Left renal pelvis (tissue), 4 donors: ENCODE data around the gene CPLANE2. TPM values are rescaled to one million over a fixed set of nuclear protein-coding genes. Genes with fewer than 3 reads are reported as not detected.
A peak's percentile ranks its signal among the peaks of the same experiment; 100 is the strongest.

Source experiments
- DNase-seq, 4 donors: peaks; one replicate each; pipeline ENCODE4 v3.0.0-alpha.2; 2013; ENCODE audit warnings: low read depth in 4 of 4, low spot score in 3 of 4
- polyA plus RNA-seq, 4 donors: library from polyadenylated mRNA; unstranded; fragments of 120-200 nt; gene quantifications; one replicate each; pipeline ENCODE4 v1.2.1, GENCODE V29; 2013; ENCODE audit not compliant: insufficient read length in 4 of 4

Gene CPLANE2
- polyA plus RNA-seq, 4 donors = 4.2 to 6.6 (median 4.8) TPM

DNA sequence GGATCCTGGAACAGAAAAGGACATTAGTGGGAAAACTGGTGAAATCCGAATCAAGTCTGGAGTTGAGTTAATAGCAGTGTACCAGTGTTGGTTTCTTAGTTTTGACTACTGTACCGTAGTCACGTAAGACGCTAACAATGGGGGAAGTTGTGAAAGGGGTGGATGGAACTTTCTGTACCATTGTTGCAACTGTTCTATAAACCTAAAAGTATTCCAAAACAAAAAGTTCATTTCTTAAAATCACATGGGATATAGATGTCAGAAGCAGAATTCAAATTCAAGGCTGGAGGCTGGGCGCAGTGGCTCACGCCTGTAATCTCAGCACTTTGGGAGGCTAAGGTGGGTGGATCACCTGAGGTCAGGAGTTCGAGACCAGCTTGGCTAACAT is 41.5 kb downstream of the CPLANE2 start:
- DNase-seq = no peak

DNA sequence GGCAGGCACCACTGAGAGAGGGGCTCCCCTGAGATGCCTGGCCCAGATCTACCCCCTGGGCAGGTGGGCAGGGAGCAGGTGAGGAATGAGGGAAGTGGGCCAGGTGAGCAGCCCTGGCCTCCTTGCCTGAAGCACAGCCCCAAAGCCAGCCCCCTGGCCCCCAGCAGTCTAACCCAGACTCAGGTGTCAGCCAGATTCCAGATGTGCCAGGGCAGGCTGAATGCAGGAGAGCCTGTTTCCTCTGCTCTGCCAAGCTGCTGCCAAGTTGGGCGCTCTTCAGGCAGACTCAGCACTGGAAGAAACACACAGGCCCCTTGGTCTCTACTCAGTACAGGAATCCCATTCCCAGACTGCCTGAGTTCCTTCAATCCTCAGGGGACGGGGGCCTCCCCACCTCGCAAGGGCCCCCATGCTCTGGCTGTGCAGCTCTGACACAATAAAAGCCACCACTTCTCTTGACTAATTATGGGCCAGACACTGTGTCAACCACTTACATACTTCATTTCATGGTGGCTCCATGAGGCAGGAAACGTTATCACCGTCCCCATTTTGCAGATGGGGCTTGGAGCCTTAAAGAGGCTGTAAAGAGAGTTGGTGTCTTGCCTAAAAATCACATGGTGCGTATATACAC is 45.0 kb downstream of the CPLANE2 start:
- no peak for DNase-seq

DNA sequence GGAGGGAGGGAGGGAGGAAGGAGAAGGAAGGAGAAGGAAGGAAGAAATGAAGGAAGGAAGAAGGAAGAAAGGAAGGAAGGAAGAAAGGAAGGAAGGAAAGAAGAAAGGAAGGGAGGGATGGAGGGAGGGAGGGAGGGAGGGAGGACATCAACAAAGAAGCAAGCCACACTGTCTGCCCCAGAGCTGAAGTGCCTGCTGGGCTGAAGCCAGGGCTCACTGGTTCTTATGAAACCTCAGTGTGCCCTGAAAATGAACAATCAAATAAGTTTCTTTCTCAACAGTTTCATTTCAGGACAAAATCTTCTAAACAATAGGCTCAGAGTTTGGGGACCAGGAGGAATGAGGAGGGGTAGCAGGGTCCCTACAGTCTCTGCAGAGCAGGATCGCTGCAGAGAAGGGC is 45.7 kb downstream of the CPLANE2 start:
- no peak for DNase-seq

DNA sequence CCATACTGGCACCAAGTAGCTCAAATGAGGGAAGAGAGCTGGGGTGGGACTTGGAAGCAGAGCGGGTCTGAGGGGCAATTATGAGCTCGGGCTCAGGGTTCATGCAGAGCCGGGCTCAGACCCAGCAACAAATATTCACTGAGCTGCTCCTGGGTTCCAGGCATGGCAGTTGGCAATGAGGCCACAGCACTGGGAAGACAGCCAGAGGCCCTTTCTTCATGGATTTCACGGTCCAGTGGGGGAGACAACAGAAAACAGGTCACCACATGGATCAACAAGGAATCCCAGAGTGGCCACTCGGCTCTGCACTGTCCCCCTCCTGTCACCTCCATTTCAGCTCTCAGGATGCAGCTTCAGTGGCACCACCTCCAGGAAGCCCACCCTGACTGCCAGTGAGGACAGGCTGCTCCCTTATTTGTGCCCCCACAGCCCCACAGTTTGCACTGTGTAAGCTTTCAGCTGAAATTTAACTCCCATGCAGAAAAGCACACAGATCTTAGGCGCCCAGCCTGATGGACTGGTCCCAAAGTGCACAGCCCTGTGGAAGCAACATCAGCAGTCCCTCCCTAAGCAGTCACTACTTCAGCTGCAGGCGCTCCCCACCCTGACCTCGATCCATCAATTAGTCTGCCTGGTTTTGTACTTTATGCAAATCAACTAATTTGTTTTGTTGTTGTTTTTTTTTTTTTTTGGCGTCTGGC is 46.9 kb downstream of the CPLANE2 start:
- DNase-seq = no peak

DNA sequence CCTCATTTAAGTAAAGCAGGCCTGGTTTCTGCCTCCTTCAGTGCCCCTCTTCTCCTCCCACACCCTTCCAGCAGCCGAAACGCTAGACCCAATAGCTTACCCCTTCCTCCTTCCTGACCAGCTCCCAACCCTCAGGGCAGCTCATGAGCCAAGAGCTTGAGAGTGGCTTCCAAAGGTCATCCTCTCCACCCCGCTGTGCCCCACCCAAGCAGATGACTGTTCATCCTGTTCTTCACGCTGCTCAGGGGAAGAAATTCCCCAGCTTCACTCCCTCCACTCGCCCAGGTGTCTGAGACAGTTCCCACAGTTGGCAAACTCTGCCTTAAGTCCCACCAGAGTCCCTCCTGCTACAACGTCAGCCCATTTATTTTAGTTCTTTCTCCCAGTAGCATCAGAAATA is 48.0 kb downstream of the CPLANE2 start:
- DNase-seq = no peak

DNA sequence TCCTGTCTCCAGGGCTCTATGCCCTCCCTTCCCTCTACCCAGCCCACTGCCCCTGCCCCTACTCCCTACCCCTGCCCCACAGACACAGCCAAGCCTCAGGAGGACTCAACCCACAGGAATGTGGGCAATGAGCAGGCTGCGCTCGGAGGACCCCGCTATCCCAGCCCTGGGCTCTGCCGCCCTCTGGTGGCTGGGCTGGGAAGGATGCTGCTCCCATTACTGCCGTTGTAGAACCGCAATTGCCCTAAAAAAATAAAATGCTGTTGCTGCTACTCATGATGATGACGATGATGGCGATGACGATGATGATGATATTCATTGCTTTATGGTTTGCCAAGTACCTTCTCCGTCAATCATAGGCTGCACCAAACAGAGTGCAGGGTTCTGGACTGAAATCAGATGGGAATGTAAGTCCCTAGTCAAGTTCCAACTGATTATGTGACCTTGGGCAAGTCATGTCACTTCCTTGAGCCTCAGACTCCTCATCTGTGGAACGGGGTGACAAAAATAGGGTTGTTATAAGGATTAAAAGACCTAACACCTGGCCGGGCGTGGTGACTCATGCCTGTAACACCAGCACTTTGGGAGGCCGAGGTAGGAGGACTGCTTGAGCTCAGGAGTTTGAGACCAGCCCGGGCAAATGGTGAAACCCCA is 49.1 kb downstream of the CPLANE2 start:
- no peak for DNase-seq

DNA sequence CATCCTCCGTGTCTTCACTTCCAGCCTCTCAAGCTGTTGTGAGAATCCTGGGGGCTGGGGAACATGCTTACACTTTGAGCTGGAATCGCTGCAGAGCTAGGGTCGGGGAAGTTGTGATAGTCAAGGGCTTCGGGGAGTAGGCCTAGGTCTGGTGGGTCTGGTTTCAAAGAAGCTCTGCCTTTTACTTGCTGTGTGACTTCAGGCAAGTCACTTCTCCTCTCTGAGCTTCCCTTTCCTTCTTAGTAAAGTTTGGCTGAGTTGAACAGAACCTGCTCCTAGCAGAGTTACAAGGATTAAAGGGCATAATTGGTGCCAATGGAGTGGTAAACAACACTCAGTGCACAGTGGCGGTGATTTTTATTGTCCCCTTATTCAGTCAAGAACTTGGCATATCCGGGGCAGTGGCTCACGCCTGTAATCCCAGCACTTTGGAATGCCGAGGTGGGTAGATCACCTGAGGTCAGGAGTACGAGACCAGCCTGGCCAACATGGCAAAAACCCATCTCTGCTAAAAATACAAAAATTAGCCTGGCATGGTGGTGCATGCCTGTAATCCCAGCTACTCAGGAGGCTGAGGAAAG is 50.2 kb downstream of the CPLANE2 start:
- no peak for DNase-seq

DNA sequence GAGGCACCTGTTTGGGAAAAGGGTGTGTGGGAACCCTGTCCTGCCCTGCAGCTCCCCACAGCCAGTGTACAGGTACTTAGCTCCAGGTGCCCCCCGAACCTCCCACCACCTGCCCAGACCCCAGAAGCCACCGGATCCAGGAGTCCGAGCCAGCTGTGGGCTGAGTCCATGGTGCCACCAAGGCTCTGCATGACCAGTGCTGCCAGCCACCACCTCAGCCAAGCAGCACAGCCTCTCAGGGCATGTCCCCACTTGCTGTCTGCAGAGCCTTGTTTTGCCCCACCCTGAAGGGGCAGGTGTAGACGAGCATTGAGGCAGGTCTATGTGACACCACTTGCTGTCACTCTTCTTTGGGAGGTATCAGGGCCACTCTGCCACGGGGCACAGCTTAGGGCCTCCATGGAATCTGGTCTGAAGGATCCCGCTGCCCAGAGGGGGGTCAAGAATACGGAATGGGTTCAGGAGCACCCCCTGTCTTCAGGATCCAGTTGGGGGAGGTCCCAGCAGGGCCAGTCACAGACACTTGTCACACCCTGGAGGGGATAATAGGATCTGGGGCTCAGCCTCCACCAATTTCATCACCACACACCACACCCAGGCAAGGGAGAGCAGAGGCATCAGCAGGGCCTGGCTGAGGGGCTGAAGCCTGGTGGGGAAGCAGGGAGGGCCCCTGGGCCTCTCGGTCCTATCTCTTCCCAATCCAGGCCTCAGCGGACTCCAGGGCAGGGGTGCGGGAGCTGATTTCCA is 52.3 kb downstream of the CPLANE2 start:
- no peak for DNase-seq

DNA sequence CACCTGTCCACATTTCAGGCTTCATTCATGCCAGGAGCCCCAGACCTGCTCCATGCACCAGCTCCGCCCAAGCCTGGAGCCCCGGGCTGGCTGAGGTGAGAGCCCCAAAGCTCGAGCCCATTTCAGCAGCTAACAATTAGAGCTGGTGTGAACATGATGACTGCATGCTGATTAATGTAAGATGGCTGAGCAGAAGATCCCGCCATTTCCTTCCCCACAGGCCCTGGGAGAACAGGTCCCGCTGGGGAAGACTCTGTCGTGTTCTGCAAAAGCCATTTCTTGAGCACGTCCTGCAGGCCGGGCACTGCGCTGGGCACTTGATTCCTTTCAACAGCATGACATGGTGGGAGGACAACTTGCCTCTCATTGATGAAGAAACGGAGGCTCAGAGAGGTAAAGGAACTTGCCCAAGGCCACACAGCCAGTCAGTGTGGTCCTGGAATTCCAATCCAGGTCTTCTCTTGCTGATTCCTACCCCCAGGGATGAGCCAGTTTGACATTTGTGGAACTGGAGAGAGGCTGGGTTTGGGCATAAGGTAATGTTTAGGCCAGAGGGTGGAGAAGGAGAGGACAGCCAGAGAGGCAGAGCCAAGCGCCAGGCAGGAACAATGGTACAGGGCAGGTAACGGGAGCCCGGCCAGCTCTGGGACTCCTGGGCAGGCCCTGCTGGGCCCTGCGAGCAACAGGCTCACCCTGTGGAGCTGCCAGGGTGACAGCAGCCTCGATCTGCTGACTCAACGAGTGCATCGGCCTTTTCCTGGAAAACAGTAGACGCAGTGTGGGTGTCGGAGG is 53.0 kb downstream of the CPLANE2 start:
- DNase-seq = no peak

DNA sequence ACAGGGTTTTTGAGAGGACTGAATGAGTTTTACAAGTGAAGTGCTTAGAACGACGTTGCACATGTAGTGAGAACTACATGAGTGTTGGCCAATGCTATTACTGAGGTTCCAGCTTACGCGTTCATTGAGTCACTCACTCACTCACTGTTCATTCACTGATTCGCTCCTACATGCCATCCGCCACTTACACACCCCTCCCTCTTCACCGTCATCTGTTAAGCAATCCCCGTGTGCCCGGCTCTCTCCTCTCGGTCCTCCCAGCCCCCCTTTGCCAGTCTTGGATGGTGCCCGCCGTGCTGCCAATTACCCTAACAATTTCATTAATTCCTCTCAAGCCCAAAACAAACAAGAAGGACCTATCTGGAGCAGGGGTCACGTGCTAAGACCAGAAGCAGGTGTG is 53.8 kb downstream of the CPLANE2 start:
- DNase-seq = no peak

DNA sequence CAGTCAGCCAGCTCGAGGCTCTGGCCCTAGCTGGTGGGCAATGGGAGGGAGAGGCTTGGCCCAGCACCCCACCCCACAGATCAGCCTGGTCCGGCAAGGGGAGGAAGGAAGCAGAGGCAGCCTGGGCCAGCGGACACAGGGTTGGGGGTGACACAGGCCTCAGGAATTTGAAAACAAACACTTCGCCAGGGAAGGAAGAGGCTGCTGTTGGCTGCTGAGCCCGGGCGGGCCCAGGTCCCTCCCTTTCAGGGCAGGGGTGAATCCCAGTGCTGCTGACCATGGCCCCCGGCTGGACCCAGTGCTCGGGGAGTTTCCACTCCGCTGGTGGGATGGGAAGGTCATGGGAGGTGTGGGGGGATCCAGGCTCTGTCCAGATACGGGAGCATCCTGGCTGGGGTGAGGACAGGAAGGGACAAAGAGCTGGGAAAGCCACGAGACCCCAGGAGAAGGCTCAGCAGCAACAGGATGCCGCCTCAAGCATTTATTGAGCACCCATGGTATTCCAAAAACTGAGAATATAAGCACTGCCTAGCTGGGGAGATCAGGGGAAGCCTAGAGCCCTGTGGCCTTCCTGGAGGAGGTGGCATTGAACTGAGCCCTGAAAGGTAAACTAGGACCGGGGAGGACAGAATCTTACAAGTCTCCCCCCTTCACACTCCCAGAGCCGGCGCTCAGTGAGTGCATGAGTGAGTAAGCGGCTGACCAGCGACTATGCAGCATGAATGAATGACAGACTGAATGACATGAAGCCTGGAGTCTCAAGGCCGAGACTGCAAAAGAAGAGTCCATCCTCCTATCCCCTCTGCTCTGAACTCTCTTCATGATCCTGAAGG is 54.9 kb downstream of the CPLANE2 start:
- peak; percentile 58 to 76 (median 72) for DNase-seq

Other genes with a start within 250 kb of the CPLANE2 start
- gene SRARP, start 232.9 kb downstream of the CPLANE2 start, polyA plus RNA-seq = under 1 TPM in 3 of 4 donors, not detected in 1; 0.07 to 0.18 (median 0.07) TPM
- 1 to 10 TPM; 4.1 to 5.7 (median 4.3) TPM for gene HSPB7, start 219.1 kb downstream of the CPLANE2 start, polyA plus RNA-seq
- gene CLCNKA, start 215.1 kb downstream of the CPLANE2 start, polyA plus RNA-seq = 10 to 100 TPM in 3 of 4 donors, under 1 TPM in 1; 1.00 to 22.4 (median 16.8) TPM
- gene CLCNKB, start 193.4 kb downstream of the CPLANE2 start, polyA plus RNA-seq = 10 to 100 TPM in 3 of 4 donors, 1 to 10 TPM in 1; 1.9 to 63.6 (median 37.5) TPM
- 1 to 10 TPM in 3 of 4 donors, not detected in 1; 1.6 to 1.8 (median 1.7) TPM for gene FAM131C, start 163.5 kb downstream of the CPLANE2 start, polyA plus RNA-seq
- 10 to 100 TPM in 3 of 4 donors, 1 to 10 TPM in 1; 5.7 to 23.4 (median 16.2) TPM for gene EPHA2, start 81.1 kb downstream of the CPLANE2 start, polyA plus RNA-seq
- 10 to 100 TPM in 3 of 4 donors, 1 to 10 TPM in 1; 7.3 to 28.2 (median 18.9) TPM for gene ARHGEF19, start 24.5 kb downstream of the CPLANE2 start, polyA plus RNA-seq
- gene FBXO42, start 115.3 kb upstream of the CPLANE2 start, polyA plus RNA-seq = 10 to 100 TPM; 17.7 to 23.1 (median 20.4) TPM
- 100 to 1,000 TPM in 3 of 4 donors, 10 to 100 TPM in 1; 97.1 to 115 (median 105) TPM for gene SZRD1, start 130.1 kb upstream of the CPLANE2 start, polyA plus RNA-seq
- under 1 TPM in 3 of 4 donors, not detected in 1; 0.12 to 0.17 (median 0.15) TPM for gene SPATA21, start 200.2 kb upstream of the CPLANE2 start, polyA plus RNA-seq
- 10 to 100 TPM; 65.4 to 70.4 (median 67.9) TPM for gene NECAP2, start 203.5 kb upstream of the CPLANE2 start, polyA plus RNA-seq